HCT116 (cell line): Measurements from ENCODE around the gene TPSD1.

Experiments used
- EZH2 ChIP-seq: fragments of 200-600 bp; sonication (generic); IDR thresholded peaks from 2 replicates; pipeline ENCODE4 v1.6.1; 2017; ENCODE audit warnings: antibody characterized with exemption, mixed run types
- MAX ChIP-seq: IDR thresholded peaks from 2 replicates; pipeline ENCODE4 v1.6.1; 2012
- POLR2A ChIP-seq: IDR thresholded peaks from 2 replicates; pipeline ENCODE4 v1.7.0; 2011; ENCODE audit warnings: borderline replicate concordance; ENCODE audit not compliant: insufficient read depth, insufficient read length; ENCODE audit errors: extremely low read depth
- POLR2AphosphoS5 ChIP-seq: IDR thresholded peaks from 2 replicates; pipeline ENCODE4 v1.6.1; 2011; ENCODE audit warnings: mild to moderate bottlenecking, low read depth, low read length, moderate library complexity
- REST ChIP-seq: IDR thresholded peaks from 2 replicates; pipeline ENCODE4 v1.6.1; 2012; ENCODE audit warnings: low read depth
- ZNF274 ChIP-seq: fragments of 200-500 bp; sonication (Bioruptor generic); IDR thresholded peaks from 2 replicates; pipeline ENCODE4 v1.6.1; 2014; ENCODE audit warnings: mild to moderate bottlenecking, low read depth, low read length, inconsistent platforms
- TF ChIP-seq, protein P1 (sequence below), 3 experiments: fragments of 200-600 bp in 1 of 3; sonication (generic) in 1 of 3; IDR thresholded peaks in 2 of 3; conservative IDR thresholded peaks in 1 of 3; 2 replicates each; pipeline ENCODE4 v1.5.1; 2012 to 2017; ENCODE audit warnings: low read depth in 2 of 3, low read length in 2 of 3, antibody characterized with exemption in 1 of 3, borderline replicate concordance in 1 of 3, control low read depth in 1 of 3, mild to moderate bottlenecking in 1 of 3, mixed read lengths in 1 of 3, mixed run types in 1 of 3, moderate library complexity in 1 of 3; ENCODE audit not compliant: insufficient read depth in 1 of 3

GRCh38 chr16:1258225-1258600 lies 2.3 kb downstream of the TPSD1 start:
- TF ChIP-seq MAX (no peak), REST (no peak), ZNF274 (no peak), POLR2A (no peak), POLR2AphosphoS5 (no peak), EZH2 (no peak)
- TF ChIP-seq, protein P1, sequence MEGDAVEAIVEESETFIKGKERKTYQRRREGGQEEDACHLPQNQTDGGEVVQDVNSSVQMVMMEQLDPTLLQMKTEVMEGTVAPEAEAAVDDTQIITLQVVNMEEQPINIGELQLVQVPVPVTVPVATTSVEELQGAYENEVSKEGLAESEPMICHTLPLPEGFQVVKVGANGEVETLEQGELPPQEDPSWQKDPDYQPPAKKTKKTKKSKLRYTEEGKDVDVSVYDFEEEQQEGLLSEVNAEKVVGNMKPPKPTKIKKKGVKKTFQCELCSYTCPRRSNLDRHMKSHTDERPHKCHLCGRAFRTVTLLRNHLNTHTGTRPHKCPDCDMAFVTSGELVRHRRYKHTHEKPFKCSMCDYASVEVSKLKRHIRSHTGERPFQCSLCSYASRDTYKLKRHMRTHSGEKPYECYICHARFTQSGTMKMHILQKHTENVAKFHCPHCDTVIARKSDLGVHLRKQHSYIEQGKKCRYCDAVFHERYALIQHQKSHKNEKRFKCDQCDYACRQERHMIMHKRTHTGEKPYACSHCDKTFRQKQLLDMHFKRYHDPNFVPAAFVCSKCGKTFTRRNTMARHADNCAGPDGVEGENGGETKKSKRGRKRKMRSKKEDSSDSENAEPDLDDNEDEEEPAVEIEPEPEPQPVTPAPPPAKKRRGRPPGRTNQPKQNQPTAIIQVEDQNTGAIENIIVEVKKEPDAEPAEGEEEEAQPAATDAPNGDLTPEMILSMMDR (IDR thresholded peaks at IDR 0.05 in 2 of 3, conservative IDR thresholded peaks at IDR 0.05 in 1 of 3; ENCODE audit: borderline replicate concordance in 1 of 3, insufficient read depth in 1 of 3, low read depth in 2 of 3, low read length in 2 of 3): no peak
